Prostate gland (tissue), 2 donors: ENCODE results near the gene NLGN2.

Experiments
- POLR2A ChIP-seq: fragments of 450-650 bp; IDR thresholded peaks from one replicate; pipeline ENCODE4 v1.6.1; 2016; ENCODE audit warnings: antibody characterized with exemption, mild to moderate bottlenecking
- TF ChIP-seq, protein P1 (sequence below), 4 experiments: fragments of 200-600 bp in 2 of 4; fragments of 450-650 bp in 2 of 4; sonication (generic) in 2 of 4; IDR thresholded peaks; 1 replicate in 3 of 4; 2 replicates in 1 of 4; pipeline ENCODE4 v1.5.1; 2016 to 2019; ENCODE audit warnings: antibody characterized with exemption in 4 of 4, mild to moderate bottlenecking in 2 of 4, moderate library complexity in 2 of 4

DNA sequence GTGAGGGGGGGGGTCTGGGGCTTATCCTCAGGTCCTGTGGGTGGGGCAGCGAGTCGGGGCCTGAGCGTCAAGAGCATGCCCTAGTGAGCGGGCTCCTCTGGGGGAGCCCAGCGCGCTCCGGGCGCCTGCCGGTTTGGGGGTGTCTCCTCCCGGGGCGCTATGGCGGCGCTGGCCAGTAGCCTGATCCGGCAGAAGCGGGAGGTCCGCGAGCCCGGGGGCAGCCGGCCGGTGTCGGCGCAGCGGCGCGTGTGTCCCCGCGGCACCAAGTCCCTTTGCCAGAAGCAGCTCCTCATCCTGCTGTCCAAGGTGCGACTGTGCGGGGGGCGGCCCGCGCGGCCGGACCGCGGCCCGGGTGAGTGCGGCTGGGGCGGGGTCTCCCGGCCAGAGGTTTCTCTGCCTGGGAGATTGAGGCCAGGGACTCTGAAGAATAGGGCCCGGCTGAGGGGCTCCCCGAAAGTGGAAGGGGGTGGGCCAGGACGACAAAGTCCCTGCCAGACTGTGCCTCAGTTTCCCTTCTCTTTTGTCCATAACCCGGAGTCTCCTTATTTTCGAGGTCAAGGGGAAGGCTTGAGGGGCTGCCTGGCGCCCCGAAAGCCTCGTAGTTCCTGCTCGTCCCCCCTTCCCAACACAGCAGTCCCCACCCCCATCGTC, 31.9 kb downstream of the NLGN2 start, which contains the start of gene FGF11:
- TF ChIP-seq, protein P1, sequence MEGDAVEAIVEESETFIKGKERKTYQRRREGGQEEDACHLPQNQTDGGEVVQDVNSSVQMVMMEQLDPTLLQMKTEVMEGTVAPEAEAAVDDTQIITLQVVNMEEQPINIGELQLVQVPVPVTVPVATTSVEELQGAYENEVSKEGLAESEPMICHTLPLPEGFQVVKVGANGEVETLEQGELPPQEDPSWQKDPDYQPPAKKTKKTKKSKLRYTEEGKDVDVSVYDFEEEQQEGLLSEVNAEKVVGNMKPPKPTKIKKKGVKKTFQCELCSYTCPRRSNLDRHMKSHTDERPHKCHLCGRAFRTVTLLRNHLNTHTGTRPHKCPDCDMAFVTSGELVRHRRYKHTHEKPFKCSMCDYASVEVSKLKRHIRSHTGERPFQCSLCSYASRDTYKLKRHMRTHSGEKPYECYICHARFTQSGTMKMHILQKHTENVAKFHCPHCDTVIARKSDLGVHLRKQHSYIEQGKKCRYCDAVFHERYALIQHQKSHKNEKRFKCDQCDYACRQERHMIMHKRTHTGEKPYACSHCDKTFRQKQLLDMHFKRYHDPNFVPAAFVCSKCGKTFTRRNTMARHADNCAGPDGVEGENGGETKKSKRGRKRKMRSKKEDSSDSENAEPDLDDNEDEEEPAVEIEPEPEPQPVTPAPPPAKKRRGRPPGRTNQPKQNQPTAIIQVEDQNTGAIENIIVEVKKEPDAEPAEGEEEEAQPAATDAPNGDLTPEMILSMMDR (IDR thresholded peaks at IDR 0.05): no peak
- TF ChIP-seq POLR2A: no peak
